ENCODE results near the gene ASCL2.

DNA sequence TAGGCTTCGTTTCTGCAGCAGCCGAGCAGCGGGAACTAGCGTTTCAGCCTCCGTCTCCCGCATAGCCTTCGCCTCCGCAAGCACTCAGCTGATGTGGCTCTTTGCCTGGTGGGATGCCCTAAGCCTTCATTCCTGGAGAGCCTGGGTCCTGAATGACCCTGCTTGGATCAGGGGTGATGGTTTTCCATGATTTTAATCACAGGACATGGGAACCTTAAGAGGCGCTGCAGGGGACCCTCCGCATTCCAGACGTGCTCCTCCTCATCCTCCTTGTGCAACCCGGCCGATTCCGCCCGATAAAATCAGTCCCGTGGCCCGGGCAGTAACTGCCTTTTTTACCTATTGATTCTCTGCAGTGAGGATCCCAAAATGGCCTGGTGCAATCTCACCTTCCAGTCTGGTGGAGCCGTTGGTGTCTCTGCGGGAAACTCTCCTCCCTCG lies 23.2 kb upstream of the ASCL2 start:
- TF ChIP-seq, protein P1, sequence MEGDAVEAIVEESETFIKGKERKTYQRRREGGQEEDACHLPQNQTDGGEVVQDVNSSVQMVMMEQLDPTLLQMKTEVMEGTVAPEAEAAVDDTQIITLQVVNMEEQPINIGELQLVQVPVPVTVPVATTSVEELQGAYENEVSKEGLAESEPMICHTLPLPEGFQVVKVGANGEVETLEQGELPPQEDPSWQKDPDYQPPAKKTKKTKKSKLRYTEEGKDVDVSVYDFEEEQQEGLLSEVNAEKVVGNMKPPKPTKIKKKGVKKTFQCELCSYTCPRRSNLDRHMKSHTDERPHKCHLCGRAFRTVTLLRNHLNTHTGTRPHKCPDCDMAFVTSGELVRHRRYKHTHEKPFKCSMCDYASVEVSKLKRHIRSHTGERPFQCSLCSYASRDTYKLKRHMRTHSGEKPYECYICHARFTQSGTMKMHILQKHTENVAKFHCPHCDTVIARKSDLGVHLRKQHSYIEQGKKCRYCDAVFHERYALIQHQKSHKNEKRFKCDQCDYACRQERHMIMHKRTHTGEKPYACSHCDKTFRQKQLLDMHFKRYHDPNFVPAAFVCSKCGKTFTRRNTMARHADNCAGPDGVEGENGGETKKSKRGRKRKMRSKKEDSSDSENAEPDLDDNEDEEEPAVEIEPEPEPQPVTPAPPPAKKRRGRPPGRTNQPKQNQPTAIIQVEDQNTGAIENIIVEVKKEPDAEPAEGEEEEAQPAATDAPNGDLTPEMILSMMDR (IDR thresholded peaks at IDR 0.05 in 4 of 5, conservative IDR thresholded peaks at IDR 0.05 in 1 of 5) = no peak
- no peak for TF ChIP-seq POLR2A (IDR thresholded peaks at IDR 0.05)

Data from gastrocnemius medialis (tissue), 4 donors.